Peyer's patch (tissue), 4 donors: ENCODE results near the gene TGFBR2.

ENCODE experiments used
- POLR2A ChIP-seq, 2 donors: fragments of 450-650 bp; IDR thresholded peaks; one replicate each; pipeline ENCODE4 v1.5.1; 2017; ENCODE audit warnings: antibody characterized with exemption in 2 of 2, mild to moderate bottlenecking in 2 of 2, moderate library complexity in 2 of 2
- TF ChIP-seq, protein P1 (sequence below), 6 experiments: fragments of 450-650 bp in 4 of 6; fragments of 200-600 bp in 2 of 6; sonication (generic) in 1 of 6; IDR thresholded peaks; one replicate each; pipeline ENCODE4 v1.5.1; 2017 to 2019; ENCODE audit warnings: antibody characterized with exemption in 6 of 6, mild to moderate bottlenecking in 3 of 6, moderate library complexity in 1 of 6

DNA sequence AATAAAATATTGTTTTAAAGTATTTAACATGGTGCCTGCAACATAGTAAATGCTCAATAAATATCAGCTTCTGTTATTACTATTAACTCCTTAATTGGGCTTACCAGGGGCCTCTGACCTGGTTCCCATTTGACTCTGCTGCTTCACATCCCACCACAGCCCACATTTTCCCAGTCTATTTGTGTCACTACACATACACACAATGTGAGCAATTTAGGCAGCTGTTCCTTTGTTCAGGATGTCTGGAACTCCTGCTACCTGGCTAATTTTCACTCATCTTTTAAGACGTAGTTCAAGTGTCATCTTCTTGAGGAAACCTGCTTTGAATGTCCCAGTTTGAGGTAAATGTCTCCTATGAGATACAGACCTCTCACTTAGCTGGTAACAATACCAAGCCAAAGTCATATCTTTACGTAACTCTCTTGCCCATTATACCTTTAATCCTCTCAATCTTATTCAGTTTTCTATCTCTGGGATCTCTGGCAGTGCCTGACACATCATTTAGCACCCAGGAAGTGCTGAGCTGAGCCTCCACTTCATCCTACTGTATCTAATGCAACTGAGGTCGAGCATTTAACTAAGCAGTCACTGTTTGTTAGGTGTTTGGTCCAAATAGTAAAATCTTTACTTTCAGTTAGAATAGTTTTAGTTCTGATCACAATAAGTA, 4.4 kb downstream of the TGFBR2 start:
- TF ChIP-seq, protein P1, sequence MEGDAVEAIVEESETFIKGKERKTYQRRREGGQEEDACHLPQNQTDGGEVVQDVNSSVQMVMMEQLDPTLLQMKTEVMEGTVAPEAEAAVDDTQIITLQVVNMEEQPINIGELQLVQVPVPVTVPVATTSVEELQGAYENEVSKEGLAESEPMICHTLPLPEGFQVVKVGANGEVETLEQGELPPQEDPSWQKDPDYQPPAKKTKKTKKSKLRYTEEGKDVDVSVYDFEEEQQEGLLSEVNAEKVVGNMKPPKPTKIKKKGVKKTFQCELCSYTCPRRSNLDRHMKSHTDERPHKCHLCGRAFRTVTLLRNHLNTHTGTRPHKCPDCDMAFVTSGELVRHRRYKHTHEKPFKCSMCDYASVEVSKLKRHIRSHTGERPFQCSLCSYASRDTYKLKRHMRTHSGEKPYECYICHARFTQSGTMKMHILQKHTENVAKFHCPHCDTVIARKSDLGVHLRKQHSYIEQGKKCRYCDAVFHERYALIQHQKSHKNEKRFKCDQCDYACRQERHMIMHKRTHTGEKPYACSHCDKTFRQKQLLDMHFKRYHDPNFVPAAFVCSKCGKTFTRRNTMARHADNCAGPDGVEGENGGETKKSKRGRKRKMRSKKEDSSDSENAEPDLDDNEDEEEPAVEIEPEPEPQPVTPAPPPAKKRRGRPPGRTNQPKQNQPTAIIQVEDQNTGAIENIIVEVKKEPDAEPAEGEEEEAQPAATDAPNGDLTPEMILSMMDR (IDR thresholded peaks at IDR 0.05) = no peak
- no peak for TF ChIP-seq POLR2A (IDR thresholded peaks at IDR 0.05)
